NB4 (cell line): ENCODE results near the gene PLOD2.

ENCODE experiments used
- CTCF ChIP-seq: IDR thresholded peaks from one replicate; pipeline ENCODE4 v1.5.1; 2012; ENCODE audit warnings: low read depth, low read length
- POLR2A ChIP-seq: IDR thresholded peaks from 2 replicates; pipeline ENCODE4 v1.6.1; 2011; ENCODE audit warnings: mild to moderate bottlenecking; ENCODE audit not compliant: insufficient read length; ENCODE audit errors: extremely low read depth

DNA sequence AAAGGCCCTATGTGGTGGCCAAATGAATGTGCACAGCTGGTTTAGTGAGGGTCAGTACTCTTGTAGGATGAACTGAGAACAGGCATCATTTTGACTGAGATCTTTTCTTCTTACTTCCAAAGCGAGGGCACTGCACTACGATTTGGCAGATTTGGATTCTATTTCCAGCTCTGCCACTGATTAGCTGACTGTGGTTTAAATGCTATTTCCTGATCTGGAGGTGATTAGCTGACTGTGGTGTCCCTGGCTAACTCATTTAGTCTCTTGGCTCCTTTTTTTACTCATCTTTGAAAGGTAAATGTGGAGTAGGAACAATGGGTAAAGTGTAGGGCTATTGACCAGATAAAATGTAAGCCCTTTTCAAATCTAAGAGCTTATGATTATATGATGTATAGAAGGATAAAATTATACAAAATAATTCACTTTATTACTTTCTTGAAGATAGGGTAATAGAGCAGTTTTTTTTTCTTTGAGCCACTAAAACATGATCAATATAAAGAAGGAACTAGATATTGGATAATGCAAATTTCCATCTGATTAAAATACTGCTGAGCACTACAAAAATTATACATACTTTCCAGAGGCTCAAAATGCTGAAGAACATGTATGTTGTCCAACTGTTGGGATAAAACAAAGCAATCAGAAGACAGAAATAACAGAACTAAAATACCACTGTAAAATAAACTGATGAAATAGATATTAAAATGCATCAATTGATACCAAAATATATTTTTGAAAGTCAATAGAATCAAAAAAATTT is 39.7 kb upstream of the PLOD2 start:
- no peak for TF ChIP-seq CTCF
- no peak for TF ChIP-seq POLR2A
